Liver (tissue), 3 donors: Measurements from ENCODE around the gene SLC1A2.
A peak's percentile ranks its signal among the peaks of the same experiment; 100 is the strongest.

Experiments used
- CTCF ChIP-seq: fragments of 150-350 bp; IDR thresholded peaks from 2 replicates; pipeline ENCODE4 v1.5.1; 2017; ENCODE audit warnings: improper control_type of control experiment, low read depth, low read length; ENCODE audit not compliant: missing input control
- NR2F2 ChIP-seq: IDR thresholded peaks from 2 replicates; pipeline ENCODE4 v1.6.1; 2016; ENCODE audit warnings: antibody characterized with exemption
- RAD21 ChIP-seq, 2 donors: IDR thresholded peaks; 2 replicates each; pipeline ENCODE4 v1.6.1; 2016; ENCODE audit warnings: antibody characterized with exemption in 2 of 2, mild to moderate bottlenecking in 2 of 2
- SP1 ChIP-seq: IDR thresholded peaks from 2 replicates; pipeline ENCODE4 v1.6.1; 2018; ENCODE audit warnings: antibody characterized with exemption, mild to moderate bottlenecking
- TF ChIP-seq, protein P1 (sequence below): IDR thresholded peaks from 2 replicates; pipeline ENCODE4 v1.6.1; 2016; ENCODE audit warnings: antibody characterized with exemption, mild to moderate bottlenecking
- donor health status: healthy.
- donor health status: healthy.

- TF ChIP-seq, protein P1, sequence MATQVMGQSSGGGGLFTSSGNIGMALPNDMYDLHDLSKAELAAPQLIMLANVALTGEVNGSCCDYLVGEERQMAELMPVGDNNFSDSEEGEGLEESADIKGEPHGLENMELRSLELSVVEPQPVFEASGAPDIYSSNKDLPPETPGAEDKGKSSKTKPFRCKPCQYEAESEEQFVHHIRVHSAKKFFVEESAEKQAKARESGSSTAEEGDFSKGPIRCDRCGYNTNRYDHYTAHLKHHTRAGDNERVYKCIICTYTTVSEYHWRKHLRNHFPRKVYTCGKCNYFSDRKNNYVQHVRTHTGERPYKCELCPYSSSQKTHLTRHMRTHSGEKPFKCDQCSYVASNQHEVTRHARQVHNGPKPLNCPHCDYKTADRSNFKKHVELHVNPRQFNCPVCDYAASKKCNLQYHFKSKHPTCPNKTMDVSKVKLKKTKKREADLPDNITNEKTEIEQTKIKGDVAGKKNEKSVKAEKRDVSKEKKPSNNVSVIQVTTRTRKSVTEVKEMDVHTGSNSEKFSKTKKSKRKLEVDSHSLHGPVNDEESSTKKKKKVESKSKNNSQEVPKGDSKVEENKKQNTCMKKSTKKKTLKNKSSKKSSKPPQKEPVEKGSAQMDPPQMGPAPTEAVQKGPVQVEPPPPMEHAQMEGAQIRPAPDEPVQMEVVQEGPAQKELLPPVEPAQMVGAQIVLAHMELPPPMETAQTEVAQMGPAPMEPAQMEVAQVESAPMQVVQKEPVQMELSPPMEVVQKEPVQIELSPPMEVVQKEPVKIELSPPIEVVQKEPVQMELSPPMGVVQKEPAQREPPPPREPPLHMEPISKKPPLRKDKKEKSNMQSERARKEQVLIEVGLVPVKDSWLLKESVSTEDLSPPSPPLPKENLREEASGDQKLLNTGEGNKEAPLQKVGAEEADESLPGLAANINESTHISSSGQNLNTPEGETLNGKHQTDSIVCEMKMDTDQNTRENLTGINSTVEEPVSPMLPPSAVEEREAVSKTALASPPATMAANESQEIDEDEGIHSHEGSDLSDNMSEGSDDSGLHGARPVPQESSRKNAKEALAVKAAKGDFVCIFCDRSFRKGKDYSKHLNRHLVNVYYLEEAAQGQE, result no peak
- TF ChIP-seq CTCF (no peak), RAD21 (IDR thresholded peaks at IDR 0.05) (peak in 1 of 2 donors; percentile 5), SP1 (no peak), NR2F2 (no peak)
These were observed 72.0 kb downstream of the SLC1A2 start for GRCh38 chr11:35347173-35347878.
